Neural crest cell (in vitro differentiated cells): Measurements from ENCODE around the gene C3orf20. TPM values are rescaled to one million over a fixed set of nuclear protein-coding genes. Genes with fewer than 3 reads are reported as not detected.

Experiments used
- DNase-seq: peaks from one replicate; pipeline ENCODE4 v3.0.0; 2021; ENCODE audit warnings: low read depth, mixed read lengths, low spot score
- H3K27ac Mint-ChIP-seq: one replicate; pipeline ENCODE4 v1.8.0; 2021; ENCODE audit warnings: mild to moderate bottlenecking, mixed read lengths; ENCODE audit not compliant: unreplicated experiment
- H3K27me3 Mint-ChIP-seq: 2 replicates; pipeline ENCODE4 v1.8.0; 2021; ENCODE audit warnings: low read depth, mild to moderate bottlenecking, mixed read lengths
- H3K36me3 Mint-ChIP-seq: 2 replicates; pipeline ENCODE4 v1.8.0; 2021; ENCODE audit warnings: low read depth, mild to moderate bottlenecking, mixed read lengths
- H3K4me1 Mint-ChIP-seq: 2 replicates; pipeline ENCODE4 v1.8.0; 2021; ENCODE audit warnings: mixed read lengths
- H3K4me3 Mint-ChIP-seq: one replicate; pipeline ENCODE4 v1.8.0; 2021; ENCODE audit warnings: mild to moderate bottlenecking, mixed read lengths
- H3K9me3 Mint-ChIP-seq: 2 replicates; pipeline ENCODE4 v1.8.0; 2021; ENCODE audit warnings: mixed read lengths
- CTCF ChIP-seq: fragments of 200-600 bp; sonication (generic); conservative IDR thresholded peaks from 2 replicates; pipeline ENCODE4 v1.5.0; 2021; ENCODE audit warnings: antibody characterized with exemption, mild to moderate bottlenecking
- total RNA-seq: library from RNA; stranded (reverse); gene quantifications from 2 replicates; pipeline ENCODE4 v1.2.1, GENCODE V29; 2021

C3orf20 gene
- total RNA-seq, 1 donor from 2014 or later = 0.14 TPM

GRCh38 chr3:14634763-14635400, 40.1 kb upstream of the C3orf20 start:
- H3K36me3 Mint-ChIP-seq = no peaks in the 10 kb centered on the region
- H3K27ac Mint-ChIP-seq = no peak overlapping the region
- H3K4me1 Mint-ChIP-seq = peaks cover 15% of the 10 kb centered on the region
- H3K4me3 Mint-ChIP-seq = no peak overlapping the region
- no peak for DNase-seq
- H3K27me3 Mint-ChIP-seq = peaks cover 21% of the 10 kb centered on the region
- TF ChIP-seq CTCF = no peak
- H3K9me3 Mint-ChIP-seq = no peaks in the 10 kb centered on the region

GRCh38 chr3:14636496-14637087, 38.3 kb upstream of the C3orf20 start:
- no peaks in the 10 kb centered on the region for H3K9me3 Mint-ChIP-seq
- TF ChIP-seq CTCF = no peak
- peaks cover 3% of the 10 kb centered on the region for H3K4me1 Mint-ChIP-seq
- H3K36me3 Mint-ChIP-seq = no peaks in the 10 kb centered on the region
- no peak overlapping the region for H3K4me3 Mint-ChIP-seq
- DNase-seq = no peak
- H3K27me3 Mint-ChIP-seq = peaks cover 28% of the 10 kb centered on the region
- no peak overlapping the region for H3K27ac Mint-ChIP-seq

- peaks cover 56% of the 10 kb centered on the region for H3K27me3 Mint-ChIP-seq
- H3K27ac Mint-ChIP-seq = no peak overlapping the region
- no peak for DNase-seq
- no peak for TF ChIP-seq CTCF
- H3K9me3 Mint-ChIP-seq = no peaks in the 10 kb centered on the region
- H3K36me3 Mint-ChIP-seq = no peaks in the 10 kb centered on the region
- no peak overlapping the region for H3K4me3 Mint-ChIP-seq
- H3K4me1 Mint-ChIP-seq = no peaks in the 10 kb centered on the region
Observed at GRCh38 chr3:14640157-14640562, 34.8 kb upstream of the C3orf20 start.

- Mint-ChIP-seq H3K27me3 (peaks cover 55% of the 10 kb centered on the region), H3K36me3 (no peaks in the 10 kb centered on the region), H3K4me1 (no peaks in the 10 kb centered on the region), H3K27ac (no peak overlapping the region), H3K4me3 (no peak overlapping the region), H3K9me3 (no peaks in the 10 kb centered on the region)
- DNase-seq = no peak
- no peak for TF ChIP-seq CTCF
Observed at GRCh38 chr3:14640734-14641133, 34.2 kb upstream of the C3orf20 start.

- H3K36me3 Mint-ChIP-seq = no peaks in the 10 kb centered on the region
- peaks cover 51% of the 10 kb centered on the region for H3K27me3 Mint-ChIP-seq
- H3K9me3 Mint-ChIP-seq = no peaks in the 10 kb centered on the region
- no peak for TF ChIP-seq CTCF
- DNase-seq = no peak
- no peaks in the 10 kb centered on the region for H3K4me1 Mint-ChIP-seq
- H3K27ac Mint-ChIP-seq = no peak overlapping the region
- no peak overlapping the region for H3K4me3 Mint-ChIP-seq
Observed at GRCh38 chr3:14641346-14641745, 33.6 kb upstream of the C3orf20 start.
